ENCODE data around the gene MBNL1.
"Not testable (repeated sequence)": the region's sequence is repeated elsewhere in the genome, so short reads cannot be mapped to it uniquely, and the experiment has no call there.

MBNL1 gene

DNA sequence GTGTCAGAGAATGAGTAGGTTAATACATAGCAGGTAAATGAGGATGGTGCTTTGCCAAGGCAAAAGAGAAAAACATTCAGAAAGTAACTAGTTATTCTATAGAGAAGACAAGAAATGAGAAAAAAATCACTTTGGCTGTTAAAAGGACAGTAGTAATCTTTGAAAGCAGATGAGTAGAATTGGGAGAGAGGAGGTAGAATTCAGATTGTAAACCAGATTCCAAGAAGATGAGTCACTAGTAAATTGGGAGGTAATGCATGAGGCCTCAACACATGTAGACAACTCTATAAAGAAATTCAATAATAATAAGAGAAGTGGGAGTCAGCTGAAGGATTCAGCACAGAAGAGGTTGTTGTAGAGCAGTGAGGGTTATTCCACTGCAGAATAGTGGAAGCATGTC, 81.4 kb downstream of the MBNL1 start:
- no peak for ATAC-seq

DNA sequence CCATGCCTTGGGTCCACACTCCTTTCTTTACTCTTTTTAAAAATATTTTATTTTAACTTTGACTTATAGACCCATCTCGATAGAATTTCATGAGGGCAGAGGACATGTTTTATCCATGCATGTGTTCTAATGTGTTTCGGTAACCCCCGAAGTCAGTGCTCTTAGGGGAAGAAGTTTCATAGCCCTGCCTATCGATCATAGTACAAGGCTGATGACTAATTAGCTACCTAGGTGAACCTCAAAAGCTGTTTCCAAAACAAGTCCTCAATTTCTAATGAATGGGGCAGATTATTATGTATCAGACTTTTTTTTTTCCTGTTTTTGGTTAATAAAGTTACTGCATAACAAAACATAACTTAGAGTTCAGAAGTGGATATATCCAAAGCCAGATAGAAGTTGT, 82.0 kb downstream of the MBNL1 start:
- ATAC-seq (no peak), DNase-seq (no peak)

More for the DNA sequence above, 81.4 kb downstream of the MBNL1 start:
- no peak for DNase-seq

DNA sequence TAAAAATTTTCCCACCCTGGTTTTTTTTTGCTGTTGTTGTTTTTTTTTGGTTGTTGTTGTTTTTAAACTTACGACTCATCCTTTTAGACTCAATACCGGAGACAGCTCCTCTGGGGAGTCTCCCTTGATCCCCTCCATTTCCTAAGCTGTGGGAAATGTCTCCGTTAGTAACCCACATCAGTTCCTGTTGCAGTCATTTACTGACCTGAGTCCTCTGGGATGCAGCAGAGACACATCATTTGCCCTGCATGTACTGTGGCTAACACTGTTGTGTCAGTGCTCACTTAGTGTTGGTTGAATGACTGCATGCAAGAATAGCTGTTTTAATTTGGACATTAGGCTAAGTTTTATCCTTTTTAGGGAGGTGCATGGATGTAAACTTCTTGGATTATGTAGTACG, 83.8 kb downstream of the MBNL1 start:
- DNase-seq (no peak), ATAC-seq (peak; percentile 35)

DNA sequence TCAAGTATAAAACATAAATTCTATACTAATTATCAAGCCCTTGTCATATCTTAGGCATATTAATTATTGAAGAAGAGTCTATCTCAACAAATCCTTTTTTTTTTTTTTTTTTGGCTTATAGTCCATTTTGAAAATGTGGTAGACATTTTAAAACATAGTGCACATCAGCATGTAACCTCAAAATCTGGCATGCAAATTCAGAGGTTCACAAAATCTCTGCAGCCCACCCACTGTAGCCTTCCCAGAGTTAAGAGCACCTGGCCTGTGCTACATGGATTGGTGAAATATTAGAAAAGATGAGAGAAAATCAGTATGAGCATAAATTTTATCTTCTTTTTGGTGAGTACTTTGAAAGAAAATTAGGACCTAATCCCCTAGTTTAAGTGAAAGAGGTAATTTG, 84.8 kb downstream of the MBNL1 start:
- DNase-seq (no peak), ATAC-seq (no peak)

DNA sequence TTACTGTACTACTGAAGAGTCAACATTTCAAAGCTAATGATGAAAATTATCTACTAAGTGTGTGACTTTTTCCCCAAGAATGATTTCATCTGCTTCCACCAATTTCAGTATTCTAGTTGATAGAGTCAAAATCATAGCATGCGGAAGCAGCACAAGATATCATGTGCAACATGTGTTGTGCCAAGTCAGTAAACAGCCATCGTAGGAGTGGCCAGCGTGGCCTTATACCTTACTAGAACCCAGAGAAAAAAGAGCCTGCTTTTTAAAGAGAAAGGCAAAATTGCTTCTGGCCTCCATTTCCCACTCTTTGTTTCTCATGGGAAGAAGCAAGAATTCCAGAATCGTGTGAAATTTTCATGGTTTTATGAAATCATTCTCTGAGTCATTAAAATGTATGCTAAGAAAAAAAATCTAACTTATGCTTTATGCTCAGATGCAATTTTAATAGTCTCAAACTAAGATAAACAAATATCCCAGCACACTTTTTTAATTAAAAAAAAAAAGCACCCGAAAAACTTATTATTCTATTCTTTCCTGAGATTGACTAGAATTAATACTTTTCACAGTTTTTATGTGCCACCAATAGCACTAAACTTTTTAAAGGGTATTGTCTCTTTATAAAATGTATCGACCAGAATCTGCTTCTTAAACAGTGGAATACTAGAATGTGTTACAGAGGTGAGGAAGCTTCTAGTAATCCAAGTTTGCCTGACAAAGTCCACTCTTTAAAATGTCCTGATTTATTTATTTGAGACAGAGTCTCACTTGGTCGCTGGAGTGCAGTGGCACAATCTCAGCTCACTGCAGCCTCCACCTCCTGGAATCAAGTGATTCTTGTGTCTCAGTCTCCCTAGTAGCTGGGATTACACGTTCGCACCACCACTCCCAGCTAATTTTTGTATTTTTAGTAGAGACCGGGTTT, 87.3 kb downstream of the MBNL1 start:
- ATAC-seq, result no peak
- no peak for DNase-seq

DNA sequence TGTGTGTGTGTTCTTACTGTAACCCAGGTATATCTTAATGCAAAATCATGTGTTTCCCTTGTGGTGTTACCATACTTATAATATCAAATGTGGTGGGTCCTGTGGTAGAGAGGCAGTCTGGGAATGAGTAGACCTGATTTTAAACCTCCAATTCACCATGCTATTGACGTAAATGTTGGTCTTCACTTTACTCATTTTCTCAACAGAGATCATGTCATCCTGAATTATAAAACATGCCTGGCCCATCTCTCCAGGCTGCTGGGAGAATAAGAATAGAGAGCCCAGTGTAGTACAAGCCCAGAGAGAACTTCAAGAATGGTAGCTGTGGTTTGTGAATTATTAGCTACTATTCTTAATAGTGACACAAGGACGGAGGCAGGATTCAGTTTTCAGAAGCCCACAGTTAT, 88.1 kb downstream of the MBNL1 start:
- no peak for DNase-seq
- ATAC-seq, result peak; percentile 58

DNA sequence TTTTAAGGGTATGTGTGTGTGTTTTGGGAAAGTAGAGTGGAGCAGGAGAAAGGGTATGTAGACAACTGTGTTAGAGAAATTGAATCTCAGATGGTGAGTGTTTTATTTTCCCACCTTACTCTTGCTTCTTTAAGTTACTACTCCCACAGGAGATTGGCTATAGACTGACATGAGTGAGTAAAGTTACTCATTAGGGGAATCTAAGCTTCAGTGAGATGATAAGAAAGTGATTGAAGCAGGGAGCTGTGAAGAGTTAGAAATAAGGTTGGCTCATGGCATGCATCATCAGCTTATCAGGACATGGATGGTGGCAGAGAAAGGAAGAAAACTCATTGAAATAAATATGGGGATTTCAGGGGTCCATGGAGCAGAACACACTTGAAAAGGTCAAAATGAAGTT, 88.9 kb downstream of the MBNL1 start:
- DNase-seq, result no peak
- peak; percentile 50 for ATAC-seq

DNA sequence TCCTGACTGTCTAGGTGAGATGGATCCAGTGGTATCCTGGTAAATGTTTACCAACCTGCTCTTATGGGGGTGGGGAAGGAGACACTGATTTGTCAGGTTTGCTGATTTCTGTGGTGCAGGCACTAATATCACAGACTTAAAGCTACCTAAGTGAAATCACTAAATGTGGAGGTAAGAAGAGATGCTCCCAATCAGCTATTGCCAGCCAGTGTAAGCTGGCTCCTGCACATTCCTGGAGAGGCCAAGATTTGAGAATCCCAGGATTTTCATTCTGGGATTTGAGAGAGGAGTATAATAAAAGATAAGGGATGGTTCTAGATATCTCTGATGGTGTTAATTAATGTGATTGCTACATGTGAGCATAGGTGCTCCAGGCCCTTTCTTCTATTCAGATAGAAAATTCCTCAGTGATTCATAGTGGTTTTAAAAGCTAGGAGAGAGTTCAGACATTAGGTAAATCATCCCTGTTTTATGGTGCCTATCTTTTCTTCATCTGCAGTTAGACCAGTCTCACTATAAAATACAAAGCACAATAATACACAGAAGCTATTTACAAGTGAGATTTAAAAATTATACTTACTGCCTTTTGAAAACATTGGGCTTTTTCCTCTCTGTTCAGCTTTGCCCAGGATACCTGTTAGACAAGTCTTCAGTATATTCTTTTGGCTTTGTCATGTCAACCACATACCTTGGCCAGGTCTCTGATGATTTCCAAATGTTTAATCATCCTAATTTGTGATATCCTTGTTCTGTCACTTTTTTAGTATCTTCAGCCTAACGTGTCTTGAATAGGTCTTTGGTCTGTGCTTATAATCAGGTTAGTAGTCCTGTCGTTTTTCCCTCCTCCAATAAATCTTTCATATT, 90.9 kb downstream of the MBNL1 start:
- no peak for ATAC-seq
- no peak for DNase-seq

DNA sequence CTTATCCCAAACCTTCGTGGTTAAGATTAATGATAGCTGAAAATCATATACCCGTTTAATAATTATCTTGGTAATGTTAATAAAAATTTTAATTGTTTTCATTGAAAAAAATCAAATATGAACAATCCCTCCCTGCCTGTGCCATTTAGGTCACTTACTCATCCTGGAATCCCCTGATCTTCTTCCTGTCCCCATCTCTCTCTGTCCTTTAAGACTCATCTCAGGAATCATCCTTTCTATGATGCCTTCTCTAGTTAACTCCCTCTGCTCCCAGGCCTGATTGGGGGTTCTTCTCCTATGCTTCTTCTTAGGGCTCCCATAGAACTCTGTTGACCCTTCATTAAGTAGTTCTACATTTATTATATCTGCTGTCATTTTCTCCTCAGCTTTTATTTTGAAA, 91.6 kb downstream of the MBNL1 start:
- ATAC-seq (peak; percentile 54), DNase-seq (no peak)

DNA sequence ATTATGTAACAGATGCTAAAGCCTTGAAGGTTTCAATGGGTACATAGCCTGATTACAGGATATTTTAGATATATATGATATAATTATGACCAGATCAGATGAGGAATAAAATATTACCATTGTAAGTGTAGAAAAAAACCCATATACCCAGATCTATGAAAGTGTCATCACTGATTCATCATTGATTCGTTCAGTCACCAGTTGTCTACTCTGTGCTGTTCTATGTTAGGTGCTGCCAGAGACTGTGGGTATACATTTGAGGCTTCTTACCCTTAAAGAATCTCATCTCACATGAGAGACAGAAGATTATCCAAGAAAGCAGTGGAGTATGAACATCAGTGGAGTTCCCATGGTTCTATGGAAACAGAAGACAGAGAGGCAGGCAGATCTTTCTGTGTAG, 92.2 kb downstream of the MBNL1 start:
- DNase-seq (no peak), ATAC-seq (peak; percentile 58)

DNA sequence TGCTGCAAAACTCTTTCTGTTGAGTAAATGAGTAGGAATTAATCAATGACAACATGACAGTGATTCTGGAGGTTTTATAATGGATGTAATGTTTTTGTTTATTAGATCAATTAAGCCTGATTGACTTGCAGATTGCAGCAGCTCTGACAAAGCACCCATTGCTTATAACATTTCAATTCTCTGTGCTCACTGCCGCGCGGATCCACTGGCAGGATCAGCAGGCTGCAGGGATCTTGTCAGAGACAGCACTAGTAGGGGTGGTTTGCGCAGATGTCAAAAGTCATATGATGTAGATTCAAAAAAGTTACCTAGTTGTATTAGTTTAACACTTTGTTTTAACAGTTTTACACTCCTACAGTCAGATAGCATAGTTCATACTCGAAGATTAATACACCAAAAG, 93.4 kb downstream of the MBNL1 start:
- DNase-seq (no peak), ATAC-seq (no peak)

DNA sequence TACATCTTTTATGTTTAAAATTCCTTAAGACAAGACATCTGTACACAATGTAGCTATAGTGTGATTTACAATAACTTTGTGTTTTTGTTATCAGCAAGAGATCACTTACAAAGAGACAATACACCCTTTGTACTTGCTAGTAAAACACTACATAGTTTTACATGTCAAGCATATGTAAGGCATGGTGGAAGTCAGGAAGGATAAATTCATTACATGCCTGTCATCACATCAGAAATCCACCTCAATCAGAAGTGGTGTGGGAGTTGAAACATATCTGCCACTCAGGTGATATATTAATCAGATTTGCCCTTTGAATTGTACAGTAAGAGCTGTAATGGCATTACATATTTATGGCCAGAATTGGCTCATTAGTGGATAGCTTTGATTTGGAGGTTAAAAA, 95.5 kb downstream of the MBNL1 start:
- ATAC-seq, result peak; percentile 22
- no peak for DNase-seq

DNA sequence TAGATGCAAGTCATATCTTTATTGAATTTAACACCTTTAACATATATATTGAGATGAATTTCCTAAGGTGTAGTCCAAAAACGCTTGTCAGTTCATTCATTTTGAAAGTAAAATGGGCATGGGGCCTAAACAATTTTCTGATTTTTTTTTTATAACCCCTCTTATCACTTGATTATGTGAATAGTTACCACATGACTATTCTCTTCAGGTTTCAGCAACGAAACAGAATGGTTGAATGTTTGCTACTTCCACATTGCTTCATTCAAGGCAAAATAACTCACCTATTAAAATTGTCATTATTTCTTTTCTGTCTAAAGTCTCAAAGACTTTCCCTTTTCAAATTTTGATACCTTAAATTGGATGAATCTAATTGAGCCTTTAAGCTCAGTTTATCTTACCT, 96.4 kb downstream of the MBNL1 start:
- DNase-seq, result no peak
- no peak for ATAC-seq

DNA sequence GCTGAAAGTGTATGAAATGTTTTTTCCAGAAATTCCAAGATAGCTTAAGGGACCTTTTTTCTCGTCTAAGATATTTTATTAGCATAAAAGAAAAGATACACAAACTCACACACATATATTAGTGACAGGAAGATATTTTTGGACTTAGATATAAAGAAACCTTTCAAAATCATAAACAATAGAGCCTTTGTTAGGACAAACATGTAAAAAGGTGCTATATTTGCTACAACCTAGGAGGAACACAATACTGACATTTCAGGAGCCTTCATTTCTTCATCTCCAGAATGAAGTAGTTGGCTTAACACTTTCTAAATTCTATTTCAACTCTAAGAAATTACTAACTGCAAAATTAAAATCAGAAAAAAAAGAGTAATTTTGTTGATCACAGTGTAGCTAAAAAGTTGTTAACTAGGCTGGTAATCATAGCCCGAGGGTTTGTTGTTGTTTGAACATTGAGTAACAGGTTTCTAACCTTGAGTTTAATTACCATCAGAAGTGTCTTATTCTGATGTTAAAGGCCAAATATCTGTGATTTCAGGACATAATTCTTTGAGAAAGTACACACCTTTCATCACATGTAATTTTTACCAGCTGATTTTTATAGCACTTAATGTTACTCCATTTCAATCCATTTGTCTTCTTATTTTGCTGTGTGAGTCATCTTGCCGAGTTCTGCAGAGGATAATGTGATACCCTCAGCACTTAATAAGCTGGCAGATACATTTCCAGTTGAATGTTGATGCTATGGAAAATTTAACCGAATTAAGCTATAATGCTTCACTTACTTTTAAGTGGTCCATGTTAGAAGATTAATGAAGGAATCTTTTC, 97.3 kb downstream of the MBNL1 start:
- DNase-seq (no peak), ATAC-seq (no peak)

DNA sequence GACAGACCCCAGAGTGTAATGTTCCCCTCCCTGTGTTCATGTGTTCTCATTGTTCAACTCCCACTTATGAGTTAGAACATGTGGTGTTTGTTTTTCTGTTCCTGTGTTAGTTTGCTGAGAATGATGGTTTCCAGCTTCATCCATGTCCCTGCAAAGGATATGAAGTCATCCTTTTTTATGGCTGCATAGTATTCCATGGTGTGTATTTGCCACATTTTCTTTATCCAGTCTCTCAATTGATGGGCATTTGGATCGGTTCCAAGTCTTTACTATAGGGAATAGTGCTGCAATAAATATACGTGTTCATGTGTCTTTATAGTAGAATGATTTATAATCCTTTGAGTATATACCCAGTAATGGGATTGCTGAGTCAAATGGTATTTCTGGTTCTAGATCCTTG, 98.5 kb downstream of the MBNL1 start:
- not testable (repeated sequence) for DNase-seq, ATAC-seq

DNA sequence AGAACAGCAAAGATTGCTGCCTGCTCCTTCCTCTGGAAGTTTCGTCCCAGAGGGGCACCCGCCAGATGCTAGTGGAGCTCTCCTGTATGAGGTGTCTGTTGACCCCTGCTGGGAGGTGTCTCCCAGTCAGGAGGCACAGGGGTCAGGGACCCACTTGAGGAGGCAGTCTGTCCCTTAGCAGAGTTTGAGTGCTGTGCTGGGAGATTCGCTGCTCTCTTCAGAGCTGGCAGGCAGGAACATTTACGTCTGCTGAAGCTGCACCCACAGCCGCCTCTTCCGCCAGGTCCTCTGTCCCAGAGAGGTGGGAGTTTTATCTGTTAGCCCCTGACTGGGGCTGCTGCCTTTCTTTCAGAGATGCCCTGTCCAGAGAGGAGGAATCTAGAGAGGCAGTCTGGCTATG, 103.9 kb downstream of the MBNL1 start:
- not testable (repeated sequence) for DNase-seq, ATAC-seq

DNA sequence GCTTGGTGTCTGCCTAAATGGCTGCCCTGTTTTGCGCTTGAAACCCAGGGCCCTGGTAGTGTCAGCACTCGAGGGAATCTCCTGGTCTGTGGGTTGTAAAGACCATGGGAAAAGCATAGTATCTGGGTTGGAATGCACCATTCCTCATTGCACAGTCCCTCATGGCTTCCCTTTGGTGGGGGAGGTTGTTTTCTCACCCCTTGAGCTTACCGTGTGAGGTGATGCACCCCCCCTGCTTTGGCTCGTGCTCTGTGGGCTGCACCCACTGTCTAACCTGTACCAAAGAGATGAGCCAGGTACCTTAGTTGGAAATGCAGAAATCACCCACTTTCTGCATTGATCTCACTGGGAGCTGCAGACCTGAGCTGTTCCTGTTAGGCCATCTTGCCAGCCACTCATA, 104.7 kb downstream of the MBNL1 start:
- no peak for DNase-seq
- ATAC-seq, result no peak

DNA sequence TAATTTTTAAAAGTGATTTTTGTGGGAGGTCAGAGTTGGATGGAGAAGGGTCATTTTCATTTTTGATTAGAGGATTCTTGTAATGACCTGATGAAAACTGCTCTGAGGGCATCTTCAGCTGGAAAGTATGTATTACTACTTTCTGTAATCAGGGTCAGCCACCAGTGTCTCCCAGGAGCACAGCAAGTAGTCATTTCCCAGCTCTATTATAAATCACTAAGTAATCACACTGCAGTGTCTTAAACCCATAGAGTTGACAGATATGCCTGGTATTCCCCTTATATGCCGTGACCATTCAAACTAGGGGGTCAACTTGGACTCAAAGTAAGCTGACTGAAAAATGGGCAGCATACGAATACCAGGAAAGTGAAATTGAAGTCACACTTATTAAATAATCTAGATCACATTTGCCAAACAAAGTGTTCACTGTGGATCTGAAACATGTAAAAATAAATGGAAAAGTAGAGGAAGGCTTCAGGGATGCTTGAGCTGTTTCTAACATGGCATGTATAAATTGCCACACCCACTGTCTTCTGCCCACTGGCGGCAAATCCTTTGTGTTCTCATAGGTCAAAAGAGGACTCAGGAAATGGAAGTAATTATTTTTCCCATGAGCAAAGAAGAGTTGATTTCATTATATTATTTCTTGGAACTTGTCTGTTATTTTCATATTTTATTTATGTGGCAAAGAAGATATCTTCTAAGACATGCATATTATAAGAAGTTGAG, 105.7 kb downstream of the MBNL1 start:
- DNase-seq, result no peak
- ATAC-seq, result peak; percentile 19

DNA sequence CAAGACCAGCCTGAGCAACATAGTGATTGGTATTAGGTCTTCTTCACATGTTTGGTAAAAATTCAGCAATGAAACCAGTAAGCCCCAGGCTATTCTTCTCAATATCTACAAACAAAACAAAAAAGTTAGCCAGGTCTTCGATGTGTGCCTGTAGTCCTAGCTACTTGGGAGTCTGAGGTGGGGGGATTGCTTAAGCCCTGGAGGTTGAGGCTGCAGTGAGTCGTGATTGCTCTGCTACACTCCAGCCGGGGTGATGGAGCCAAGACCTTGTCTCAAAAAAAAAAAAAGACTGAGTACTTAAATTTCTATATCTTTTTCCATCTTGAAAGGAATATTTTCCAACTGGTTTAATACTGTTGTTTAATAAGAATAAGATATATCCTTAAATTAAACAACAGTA, 106.8 kb downstream of the MBNL1 start:
- DNase-seq (no peak), ATAC-seq (no peak)

DNA sequence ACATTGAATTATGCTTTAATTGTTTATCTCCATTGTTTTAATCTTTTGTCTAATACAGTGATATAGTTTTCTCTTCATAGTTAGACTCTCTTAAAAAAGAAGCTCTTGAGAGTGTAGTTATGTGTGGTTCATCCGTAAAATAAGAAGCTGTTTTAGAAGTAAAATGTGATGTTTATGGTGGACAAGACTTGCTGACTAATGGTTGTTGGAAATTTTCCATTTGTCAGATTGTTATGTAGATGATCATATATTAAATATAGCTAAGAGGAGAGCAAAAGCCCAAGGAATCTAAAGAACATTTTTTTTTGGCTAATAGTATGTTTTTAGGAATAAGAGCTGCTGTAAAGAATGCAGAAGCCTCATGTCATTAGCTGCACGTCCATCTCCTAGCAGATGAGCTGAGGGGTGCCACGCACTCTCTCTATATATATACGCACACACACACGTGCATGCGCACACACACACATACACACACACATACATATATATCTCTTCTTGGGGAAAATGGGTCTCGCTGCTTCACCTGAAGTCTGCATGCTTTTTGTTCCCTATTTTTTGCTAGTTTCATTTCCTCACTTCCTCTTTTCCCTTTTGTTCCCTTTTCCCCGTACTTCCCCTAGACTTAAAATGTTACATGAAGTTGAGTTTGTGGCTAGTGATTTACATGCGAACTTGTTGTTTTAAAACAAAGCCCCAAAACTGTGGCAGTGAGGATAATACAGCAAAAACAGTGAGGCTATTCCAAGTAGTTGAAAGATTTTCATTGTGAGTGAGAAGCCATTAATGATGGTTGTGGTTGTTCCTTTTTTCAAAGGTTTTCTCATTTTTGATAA, 107.8 kb downstream of the MBNL1 start:
- DNase-seq, result no peak

DNA sequence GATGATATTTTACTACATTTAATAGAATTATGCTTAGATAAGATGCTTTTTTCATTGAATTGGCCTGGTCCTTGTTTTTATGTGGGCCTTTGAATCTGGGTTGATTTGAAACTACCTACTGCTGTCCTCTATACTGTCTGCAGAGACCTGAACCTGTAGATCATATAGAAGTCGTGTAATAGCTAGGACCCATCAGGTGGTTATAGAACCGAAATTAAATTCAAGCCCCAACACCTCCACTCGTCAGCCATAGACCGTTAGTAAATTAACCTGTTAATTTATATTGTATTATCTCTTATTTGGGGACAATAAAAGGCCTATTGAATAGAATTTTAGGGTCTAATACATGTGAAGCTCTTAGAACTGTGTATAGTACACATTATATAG, 108.4 kb downstream of the MBNL1 start:
- ATAC-seq (no peak), DNase-seq (no peak)

More for the DNA sequence above, 107.8 kb downstream of the MBNL1 start:
- ATAC-seq, result peak; percentile 45
